CD14-positive monocyte (primary cell): ENCODE measurements around the gene SMARCA2. TPM values are rescaled to one million over a fixed set of nuclear protein-coding genes. Genes with fewer than 3 reads are reported as not detected.

Experiments used
- DNase-seq, 3 donors: peaks; one replicate each; pipeline ENCODE4 v3.0.0-alpha.2; 2011 to 2022
- H2AFZ ChIP-seq: 2 replicates; pipeline ENCODE4 v1.6.0; 2012; ENCODE audit warnings: mild to moderate bottlenecking, low read depth, low read length, inconsistent platforms; ENCODE audit not compliant: insufficient read depth, poor library complexity, severe bottlenecking
- H3K27ac ChIP-seq, 2 donors: 1 replicate in 1 of 2; 2 replicates in 1 of 2; pipeline ENCODE4 v1.5.1; 2012 to 2013; ENCODE audit warnings: low read length in 2 of 2, control low read depth in 1 of 2, inconsistent platforms in 1 of 2, low read depth in 1 of 2, mild to moderate bottlenecking in 1 of 2
- H3K27me3 ChIP-seq, 2 donors: one replicate each; pipeline versions ENCODE4 v1.6.0 to v1.6.1; 2011 to 2013; ENCODE audit warnings: low read length in 2 of 2; ENCODE audit not compliant: control insufficient read depth in 2 of 2, insufficient read depth in 2 of 2
- H3K36me3 ChIP-seq, 2 donors: replicated peaks in 1 of 2; 1 replicate in 1 of 2; 2 replicates in 1 of 2; pipeline versions ENCODE4 v1.5.1 to v1.6.1; 2012 to 2013; ENCODE audit warnings: low read length in 2 of 2, control low read depth in 1 of 2, inconsistent platforms in 1 of 2, mild to moderate bottlenecking in 1 of 2; ENCODE audit not compliant: insufficient read depth in 2 of 2, control insufficient read depth in 1 of 2
- H3K4me1 ChIP-seq, 2 donors: 1 replicate in 1 of 2; 2 replicates in 1 of 2; pipeline versions ENCODE4 v1.5.1 to v1.6.1; 2012 to 2013; ENCODE audit warnings: low read length in 2 of 2, control low read depth in 1 of 2, inconsistent platforms in 1 of 2, mild to moderate bottlenecking in 1 of 2, moderate library complexity in 1 of 2; ENCODE audit not compliant: insufficient read depth in 2 of 2, control insufficient read depth in 1 of 2
- H3K4me2 ChIP-seq: replicated peaks from 2 replicates; pipeline ENCODE3; 2012; ENCODE audit warnings: low read length, moderate library complexity, mild to moderate bottlenecking; ENCODE audit not compliant: poor library complexity, severe bottlenecking; ENCODE audit errors: extremely low read depth
- H3K4me3 ChIP-seq, 3 experiments: fragments of 200-600 bp in 1 of 3; sonication (generic) in 1 of 3; replicated peaks in 1 of 3; 1 replicate in 2 of 3; 2 replicates in 1 of 3; pipeline ENCODE4 v1.5.1; 2011 to 2013; ENCODE audit warnings: low read length in 3 of 3, mild to moderate bottlenecking in 3 of 3, control low read depth in 2 of 3, low read depth in 2 of 3, inconsistent platforms in 1 of 3, moderate library complexity in 1 of 3
- H3K79me2 ChIP-seq: 2 replicates; pipeline ENCODE4 v1.6.0; 2012; ENCODE audit warnings: mild to moderate bottlenecking, control low read depth, inconsistent platforms, low read length, moderate library complexity; ENCODE audit not compliant: insufficient read depth
- H3K9ac ChIP-seq: 2 replicates; pipeline ENCODE4 v1.6.0; 2017; ENCODE audit warnings: low read length, mild to moderate bottlenecking; ENCODE audit not compliant: insufficient read depth, poor library complexity, severe bottlenecking
- H3K9me3 ChIP-seq, 2 donors: replicated peaks in 1 of 2; 1 replicate in 1 of 2; 2 replicates in 1 of 2; pipeline versions ENCODE4 v1.5.1 to v1.6.1; 2012 to 2013; ENCODE audit warnings: low read length in 2 of 2, control low read depth in 1 of 2; ENCODE audit not compliant: control insufficient read depth in 1 of 2, insufficient read depth in 1 of 2
- H4K20me1 ChIP-seq: 2 replicates; pipeline ENCODE4 v1.6.0; 2012; ENCODE audit warnings: mild to moderate bottlenecking, low read length, control low read depth, moderate library complexity; ENCODE audit not compliant: insufficient read depth
- H3K27ac Mint-ChIP-seq, 7 donors: one replicate each; pipeline ENCODE4 v1.8.0; 2020; ENCODE audit warnings: mild to moderate bottlenecking in 7 of 7, mixed read lengths in 7 of 7, moderate library complexity in 6 of 7, inconsistent platforms in 2 of 7
- H3K27me3 Mint-ChIP-seq, 3 donors: one replicate each; pipeline ENCODE4 v1.8.0; 2021 to 2022; ENCODE audit warnings: low read depth in 3 of 3, mild to moderate bottlenecking in 3 of 3, mixed read lengths in 3 of 3, moderate library complexity in 3 of 3, inconsistent platforms in 1 of 3
- H3K36me3 Mint-ChIP-seq, 2 donors: one replicate each; pipeline ENCODE4 v1.8.0; 2020; ENCODE audit warnings: mixed read lengths in 2 of 2, inconsistent platforms in 1 of 2, mild to moderate bottlenecking in 1 of 2
- H3K4me1 Mint-ChIP-seq: one replicate; pipeline ENCODE4 v1.8.0; 2020; ENCODE audit warnings: mild to moderate bottlenecking, mixed read lengths
- H3K4me3 Mint-ChIP-seq, 2 donors: one replicate each; pipeline ENCODE4 v1.8.0; 2020; ENCODE audit warnings: mild to moderate bottlenecking in 2 of 2, mixed read lengths in 2 of 2, moderate library complexity in 1 of 2
- H3K9me3 Mint-ChIP-seq, 7 donors: one replicate each; pipeline ENCODE4 v1.8.0; 2020 to 2022; ENCODE audit warnings: mixed read lengths in 7 of 7, mild to moderate bottlenecking in 6 of 7, moderate library complexity in 6 of 7, inconsistent platforms in 2 of 7
- CTCF ChIP-seq: fragments of 200-600 bp; IDR thresholded peaks from one replicate; pipeline ENCODE4 v1.8.0; 2022; ENCODE audit warnings: antibody characterized with exemption, mild to moderate bottlenecking
- WGBS: methylation state at CpG from one replicate; pipeline ENCODE4 v1.1.5; 2013; ENCODE audit warnings: missing lambda C conversion rate; ENCODE audit not compliant: insufficient coverage; 5-methylcytosine and 5-hydroxymethylcytosine counted together
- intact Hi-C, 2 donors: fragments of 100-400 bp; cut with micrococcal nuclease; formaldehyde crosslinking; loops; one replicate each; pipeline versions ENCODE4 v1.15.0 to v1.15.1; 2023
- polyA plus RNA-seq, 3 donors: library from polyadenylated mRNA; depleted of rRNA in 1 of 3; unstranded in 2 of 3; stranded (reverse) in 1 of 3; fragments of 300-500 nt in 2 of 3; fragments of >200 nt in 1 of 3; fragmentation: Illumina TruSeq in 2 of 3; gene quantifications; 1 replicate in 2 of 3; 2 replicates in 1 of 3; pipeline ENCODE4 v1.2.3, GENCODE V29; 2012 to 2021

Gene SMARCA2
- polyA plus RNA-seq, 3 donors, result 11.0 to 54.7 (median 11.8) TPM

- Histone ChIP-seq H4K20me1 (no peaks in the 10 kb centered on the region), H3K27ac (no peak overlapping the region), H3K4me1 (no peaks in the 10 kb centered on the region), H3K9me3 (no peaks in the 10 kb centered on the region), H3K27me3 (no peaks in the 10 kb centered on the region), H3K79me2 (no peaks in the 10 kb centered on the region), H3K9ac (no peak overlapping the region), H3K36me3 (no peaks in the 10 kb centered on the region), H3K4me3 (no peak overlapping the region), H2AFZ (no peak overlapping the region), H3K4me2 (no peak overlapping the region)
- no peaks in the 10 kb centered on the region for H3K9me3 Mint-ChIP-seq
- H3K27ac Mint-ChIP-seq, result no peak overlapping the region
- intact Hi-C loops, result no loop called here
- no peak for DNase-seq
- H3K27me3 Mint-ChIP-seq, result peaks cover 0 to 4% (median 1%) of the 10 kb centered on the region in 3 donors
- WGBS, result 100% methylated on average over 2 of the region's 6 CpGs
- H3K4me1 Mint-ChIP-seq, result peaks cover 4% of the 10 kb centered on the region
- H3K4me3 Mint-ChIP-seq, result no peak overlapping the region
- TF ChIP-seq CTCF, result no peak
- H3K36me3 Mint-ChIP-seq, result no peaks in the 10 kb centered on the region
Observed at GRCh38 chr9:1996156-1996555, 19.0 kb upstream of the SMARCA2 start.

DNA sequence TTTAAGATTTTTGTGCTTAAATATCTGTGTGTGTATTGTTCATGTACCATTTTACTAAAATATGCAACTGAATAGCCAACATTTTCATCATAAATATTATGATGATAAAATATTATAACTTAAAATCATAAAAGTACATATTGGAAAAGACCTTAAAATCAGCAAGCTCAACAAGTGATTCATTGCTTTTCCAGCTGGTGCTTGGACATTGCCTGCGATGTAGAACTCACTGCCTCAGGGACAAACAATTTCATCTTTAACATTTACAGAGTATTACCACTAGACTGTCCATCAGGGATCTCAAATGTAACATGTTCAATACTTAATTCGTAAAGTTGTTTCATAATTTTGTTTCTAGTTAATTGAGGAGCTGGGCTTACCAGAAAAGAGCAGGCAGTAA is 17.5 kb upstream of the SMARCA2 start:
- Histone ChIP-seq H3K9me3 (no peaks in the 10 kb centered on the region), H3K4me2 (no peak overlapping the region), H3K27me3 (no peaks in the 10 kb centered on the region), H3K79me2 (no peaks in the 10 kb centered on the region), H3K4me1 (no peaks in the 10 kb centered on the region), H4K20me1 (no peaks in the 10 kb centered on the region), H3K9ac (no peak overlapping the region), H3K4me3 (no peak overlapping the region), H3K27ac (no peak overlapping the region), H3K36me3 (no peaks in the 10 kb centered on the region), H2AFZ (no peak overlapping the region)
- Mint-ChIP-seq H3K4me3 (no peak overlapping the region), H3K36me3 (no peaks in the 10 kb centered on the region), H3K4me1 (peaks cover 4% of the 10 kb centered on the region), H3K27me3 (peaks cover 0 to 2% (median 1%) of the 10 kb centered on the region in 3 donors), H3K9me3 (no peaks in the 10 kb centered on the region), H3K27ac (no peak overlapping the region)
- no peak for DNase-seq
- WGBS, result 100% methylated on average over 1 of the region's 2 CpGs
- TF ChIP-seq CTCF, result no peak
- intact Hi-C loops, result no loop called here
